GM18526 (cell line): ENCODE data around the gene BMERB1.

ENCODE experiments used
- POLR2A ChIP-seq: IDR thresholded peaks from 3 replicates; pipeline ENCODE4 v1.6.1; 2011; ENCODE audit not compliant: insufficient read length; ENCODE audit errors: extremely low read depth

The BMERB1 gene

GRCh38 chr16:15605839-15606517 is 171.6 kb downstream of the BMERB1 start:
- no peak for TF ChIP-seq POLR2A

DNA sequence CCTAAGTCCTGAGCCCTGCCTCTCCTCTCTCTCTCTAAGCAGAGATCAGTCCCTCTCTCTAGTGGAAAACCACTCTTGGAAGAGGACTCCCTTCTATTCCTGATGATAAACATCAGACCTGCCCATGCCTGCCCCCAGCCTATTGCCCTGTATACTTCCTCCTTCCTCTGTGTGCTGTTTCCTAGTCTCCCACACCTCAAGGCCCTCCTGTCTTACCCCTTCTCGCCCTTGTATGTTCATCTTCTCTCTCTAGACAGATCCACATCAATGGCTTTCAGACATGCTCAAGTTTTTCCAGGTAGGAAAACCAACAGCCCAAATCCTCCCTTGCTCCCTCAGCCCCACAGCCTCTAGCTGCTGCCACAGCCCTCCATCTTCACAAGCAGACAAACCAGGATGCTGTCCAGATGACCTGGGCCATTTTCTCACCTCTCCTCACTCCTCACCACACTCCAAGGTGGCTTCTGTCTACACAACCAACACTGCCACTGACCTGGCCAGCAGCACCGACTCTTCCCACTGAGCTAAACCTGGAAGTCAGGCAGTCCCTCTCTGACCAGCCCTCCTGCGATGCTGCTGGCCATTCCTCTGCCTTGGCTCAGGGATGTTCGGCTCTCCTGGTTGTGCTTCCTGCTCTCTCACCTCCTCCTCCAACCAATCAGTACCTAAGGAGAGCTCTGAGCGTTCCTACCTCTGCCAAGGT is 172.3 kb downstream of the BMERB1 start:
- TF ChIP-seq POLR2A = no peak

- no peak for TF ChIP-seq POLR2A
Measured at GRCh38 chr16:15607700-15608396, 173.5 kb downstream of the BMERB1 start.

DNA sequence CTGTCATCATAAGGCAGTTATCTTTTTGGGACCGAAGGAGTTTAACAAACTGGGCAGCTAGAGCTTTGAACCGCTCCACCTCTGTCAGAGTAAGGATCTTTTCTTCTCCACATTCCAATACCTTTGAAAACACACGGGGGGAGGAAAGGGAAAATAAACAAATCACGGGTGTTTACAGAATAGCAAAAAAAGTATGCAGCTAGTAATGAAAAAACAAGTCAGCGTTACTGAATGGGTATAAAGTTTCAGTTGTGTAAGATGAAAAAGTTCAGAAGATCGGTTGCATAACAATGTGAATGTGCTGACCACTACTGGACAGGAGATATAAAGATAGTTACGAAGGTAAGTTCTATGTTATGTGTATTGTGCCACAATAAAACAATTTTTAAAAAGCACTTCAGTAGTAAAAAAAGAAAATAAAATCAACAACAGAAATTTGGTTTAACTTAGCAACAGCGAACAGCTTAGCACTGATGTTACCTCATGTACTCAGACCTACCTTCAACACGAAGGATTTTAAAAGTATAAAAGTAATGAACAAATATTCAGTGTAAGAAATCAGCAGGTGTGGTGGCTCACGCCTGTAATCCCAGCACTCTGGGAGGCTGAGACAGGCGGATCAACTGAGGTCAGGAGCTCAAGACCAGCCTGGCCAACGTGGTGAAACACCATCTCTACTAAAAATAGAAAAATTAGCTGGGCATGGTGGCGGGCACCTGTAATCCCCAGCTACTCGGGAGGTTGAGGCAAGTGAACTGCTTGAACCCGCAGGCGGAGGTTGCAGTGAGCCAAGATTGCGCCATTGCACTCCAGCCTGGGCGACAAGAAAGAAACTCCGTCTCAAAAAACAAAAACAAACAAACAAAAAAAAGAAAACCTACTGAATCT is 174.3 kb downstream of the BMERB1 start:
- TF ChIP-seq POLR2A = no peak

DNA sequence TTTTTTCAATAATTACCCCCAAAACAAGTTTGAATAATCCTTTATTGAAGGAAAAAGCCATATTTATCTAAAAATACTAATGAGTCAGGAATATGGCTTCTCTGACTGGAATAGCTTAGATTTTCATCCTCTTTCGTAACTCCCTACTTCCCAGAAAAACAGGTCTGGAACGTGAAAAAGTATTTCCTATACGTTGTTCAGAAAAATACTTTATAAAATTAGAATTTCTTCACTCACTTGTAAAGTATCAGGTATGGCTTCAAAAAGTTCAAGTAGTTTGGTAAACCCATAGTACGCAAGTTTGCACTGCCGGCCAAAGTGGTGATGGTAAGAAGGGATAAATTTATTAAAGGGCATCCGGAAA is 174.9 kb downstream of the BMERB1 start:
- no peak for TF ChIP-seq POLR2A

DNA sequence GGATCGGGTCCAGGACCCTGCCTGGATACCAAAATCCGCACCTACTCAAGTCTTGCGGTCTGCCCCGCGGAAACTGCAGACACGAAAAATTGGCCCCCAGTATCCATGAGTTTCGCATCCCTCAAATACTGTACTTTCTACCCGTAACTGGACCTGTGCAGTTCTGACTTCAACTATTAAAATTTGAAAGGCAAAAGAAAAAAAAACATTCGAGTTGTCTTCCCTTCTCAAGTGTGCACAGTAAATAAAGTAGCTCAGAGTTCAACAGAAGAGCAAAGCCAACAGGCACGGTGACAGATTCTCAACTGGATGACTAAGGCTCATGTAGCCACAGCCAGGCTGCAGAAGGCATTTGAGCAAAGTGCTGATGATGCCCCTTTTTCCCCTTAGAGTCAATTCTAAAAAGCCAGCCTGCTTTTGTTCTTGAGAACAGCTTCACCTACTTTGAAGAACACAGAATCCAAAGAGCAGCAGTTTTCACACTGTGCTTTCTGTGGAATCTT is 176.0 kb downstream of the BMERB1 start:
- TF ChIP-seq POLR2A = no peak

DNA sequence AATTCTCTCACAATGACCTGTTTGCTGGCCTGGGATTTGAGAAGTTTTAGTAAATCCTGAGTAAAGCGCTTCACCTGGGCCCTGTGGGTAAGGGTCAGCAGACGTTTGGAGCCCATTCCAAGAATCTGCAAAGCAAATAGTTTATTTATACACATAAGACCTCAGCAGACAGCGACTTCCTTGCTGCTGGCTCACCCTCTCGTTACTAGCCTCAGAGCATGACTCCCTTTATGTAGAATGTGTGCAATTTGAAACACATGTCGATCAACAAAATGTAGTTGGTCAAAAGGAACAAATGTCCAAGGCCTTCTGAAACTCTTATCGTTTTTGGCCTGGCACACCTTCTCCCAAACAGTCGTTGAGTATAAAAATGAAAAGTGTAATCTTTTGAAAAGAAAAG is 177.2 kb downstream of the BMERB1 start:
- TF ChIP-seq POLR2A = no peak

- no peak for TF ChIP-seq POLR2A
Measured at GRCh38 chr16:15613676-15614075, 179.3 kb downstream of the BMERB1 start.

DNA sequence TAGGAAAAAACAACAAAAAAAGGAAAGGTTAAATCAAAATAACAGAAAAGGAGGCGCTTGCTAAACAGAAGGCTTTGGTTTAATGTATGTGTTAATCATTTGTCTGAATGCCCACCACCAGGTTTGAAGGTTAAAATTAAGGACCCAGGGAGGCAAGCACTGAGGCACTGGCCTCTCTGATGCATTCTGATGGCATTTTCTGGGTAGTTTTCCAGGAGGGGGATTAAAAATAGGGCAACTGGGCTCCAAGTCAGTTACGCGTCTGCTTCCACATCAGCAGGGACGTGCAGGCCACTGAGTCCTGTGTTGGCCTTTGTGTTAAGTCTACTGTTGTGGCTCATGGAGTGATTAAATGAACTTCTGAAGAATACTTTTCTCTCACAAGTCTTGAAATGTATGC is 181.6 kb downstream of the BMERB1 start:
- TF ChIP-seq POLR2A = no peak

DNA sequence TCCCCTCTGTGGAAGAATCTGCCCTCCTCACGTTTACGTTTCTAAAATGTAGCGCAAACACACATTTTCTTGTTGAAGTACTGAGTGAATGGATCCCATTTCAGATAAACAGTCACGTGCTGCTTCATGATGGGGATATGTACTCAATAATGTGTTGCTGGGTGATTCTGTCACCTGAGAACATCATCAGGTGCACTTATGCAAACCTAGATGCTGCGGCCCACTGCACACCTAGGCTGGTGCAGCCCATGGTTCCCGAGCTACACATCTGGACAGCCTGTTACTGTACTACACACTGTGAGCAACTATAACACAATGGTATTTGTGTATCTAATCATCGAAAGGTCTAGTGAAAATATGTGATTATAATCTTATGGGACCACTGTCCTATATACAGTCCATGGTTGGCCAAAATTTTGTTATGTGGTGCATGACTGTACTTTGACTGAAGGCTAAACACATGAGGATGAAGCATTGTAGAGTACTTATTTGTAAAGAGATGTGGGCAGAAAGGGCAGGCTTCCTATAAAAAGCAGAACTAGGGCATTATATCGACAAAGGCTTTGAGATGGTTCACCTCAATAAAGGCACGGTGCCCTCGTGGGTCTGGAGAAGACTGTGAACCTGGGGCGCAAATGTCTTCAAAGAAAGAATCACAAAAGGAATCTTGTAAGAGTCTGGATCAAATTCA is 182.2 kb downstream of the BMERB1 start:
- no peak for TF ChIP-seq POLR2A

DNA sequence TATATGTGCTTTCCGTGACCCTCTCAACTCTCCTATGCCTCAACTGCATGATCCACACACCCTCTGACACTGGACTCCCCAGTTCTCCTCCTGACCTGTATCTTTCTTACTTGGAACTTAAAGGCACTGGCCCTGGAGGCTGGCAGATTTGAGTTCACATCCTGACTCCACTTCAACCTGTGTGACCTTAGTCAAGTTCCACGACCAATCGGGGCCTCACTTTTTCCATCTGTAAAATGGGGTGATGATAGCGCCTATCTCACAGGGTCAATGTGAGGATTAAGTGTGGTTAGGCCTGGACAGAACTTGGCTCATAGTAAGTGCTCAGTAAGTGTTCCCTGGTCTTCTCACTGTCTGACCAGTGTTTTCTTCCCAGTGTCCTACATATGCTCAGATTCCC is 183.5 kb downstream of the BMERB1 start:
- no peak for TF ChIP-seq POLR2A

GRCh38 chr16:15618392-15618791 is 184.0 kb downstream of the BMERB1 start:
- no peak for TF ChIP-seq POLR2A

DNA sequence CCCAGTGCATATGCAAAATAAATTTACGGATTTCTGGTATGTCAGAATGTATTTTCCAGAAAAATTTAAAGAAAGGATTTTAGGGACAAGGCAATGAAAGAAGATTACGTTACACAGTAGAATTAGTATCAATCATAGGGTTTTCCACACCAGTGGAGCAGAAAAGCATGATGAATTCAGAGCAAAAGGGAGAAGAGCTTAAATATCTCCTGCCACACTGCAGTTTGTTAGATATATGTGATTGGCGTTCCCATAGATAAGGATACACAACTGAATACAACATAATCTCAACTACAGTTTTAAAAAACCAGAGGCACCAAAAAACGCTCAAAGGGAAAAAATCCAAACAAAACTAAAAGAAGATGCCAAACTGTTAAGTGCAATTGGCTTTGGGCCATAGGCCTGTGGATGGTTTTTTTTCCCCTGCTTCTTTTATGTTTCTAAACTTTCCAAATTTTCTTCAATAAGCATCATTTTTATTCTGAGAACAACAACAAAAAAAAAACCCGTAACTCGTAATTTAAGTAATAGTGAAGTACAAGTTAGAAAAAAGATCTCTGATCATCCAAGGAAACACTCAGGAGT is 186.3 kb downstream of the BMERB1 start:
- TF ChIP-seq POLR2A = no peak

- TF ChIP-seq POLR2A = no peak
Measured at GRCh38 chr16:15621456-15621855, 187.1 kb downstream of the BMERB1 start.

- TF ChIP-seq POLR2A = no peak
Measured at GRCh38 chr16:15621889-15622288, 187.5 kb downstream of the BMERB1 start.
